H9 (cell line): ENCODE data around the gene CCDC159. TPM values are rescaled to one million over a fixed set of nuclear protein-coding genes. Genes with fewer than 3 reads are reported as not detected.

ENCODE experiments used
- DNase-seq: peaks from one replicate; pipeline ENCODE4 v3.0.0-alpha.2; 2017
- H2AFZ ChIP-seq: one replicate; pipeline ENCODE4 v1.6.1; 2013; ENCODE audit warnings: mild to moderate bottlenecking, low read length, control low read depth, moderate library complexity
- H2AK5ac ChIP-seq: 2 replicates; pipeline ENCODE4 v1.6.1; 2013; ENCODE audit warnings: low read length, control low read depth, mixed read lengths; ENCODE audit not compliant: insufficient read length
- H2BK120ac ChIP-seq: one replicate; pipeline ENCODE4 v1.6.1; 2013; ENCODE audit warnings: low read depth, mild to moderate bottlenecking, low read length, control low read depth, inconsistent platforms; ENCODE audit not compliant: poor library complexity, severe bottlenecking
- H2BK12ac ChIP-seq: 2 replicates; pipeline ENCODE4 v1.6.1; 2013; ENCODE audit warnings: low read length, control low read depth, mixed read lengths, low read depth; ENCODE audit not compliant: insufficient read length
- H2BK15ac ChIP-seq: 2 replicates; pipeline ENCODE4 v1.6.1; 2013; ENCODE audit warnings: low read depth, low read length, control low read depth
- H2BK20ac ChIP-seq: one replicate; pipeline ENCODE4 v1.6.1; 2013; ENCODE audit warnings: low read depth, mild to moderate bottlenecking, low read length, control low read depth, inconsistent platforms; ENCODE audit not compliant: poor library complexity, severe bottlenecking
- H2BK5ac ChIP-seq: 2 replicates; pipeline ENCODE4 v1.6.1; 2013; ENCODE audit warnings: low read length, control low read depth, mixed read lengths; ENCODE audit not compliant: insufficient read length
- H3K14ac ChIP-seq: 2 replicates; pipeline ENCODE4 v1.6.1; 2013; ENCODE audit warnings: low read length, control low read depth; ENCODE audit not compliant: insufficient read depth
- H3K18ac ChIP-seq: 2 replicates; pipeline ENCODE4 v1.6.1; 2013; ENCODE audit warnings: low read depth, mild to moderate bottlenecking, mixed read lengths, low read length, control low read depth; ENCODE audit not compliant: insufficient read length
- H3K23ac ChIP-seq: 2 replicates; pipeline ENCODE4 v1.6.1; 2013; ENCODE audit warnings: low read length, control low read depth, mixed read lengths, low read depth; ENCODE audit not compliant: insufficient read length
- H3K23me2 ChIP-seq: 2 replicates; pipeline ENCODE4 v1.6.1; 2013; ENCODE audit warnings: low read depth, mild to moderate bottlenecking, mixed read lengths, low read length, control low read depth; ENCODE audit not compliant: insufficient read length, poor library complexity, severe bottlenecking
- H3K27ac ChIP-seq: 2 replicates; pipeline ENCODE4 v1.5.1; 2013; ENCODE audit warnings: low read length, control low read depth, mixed read lengths, low read depth; ENCODE audit not compliant: insufficient read length
- H3K27me3 ChIP-seq: 2 replicates; pipeline ENCODE4 v1.6.1; 2013; ENCODE audit warnings: low read length, control low read depth, inconsistent platforms; ENCODE audit not compliant: insufficient read depth
- H3K4ac ChIP-seq: 2 replicates; pipeline ENCODE4 v1.6.1; 2013; ENCODE audit warnings: low read depth, mild to moderate bottlenecking, control low read depth, inconsistent platforms, low read length, moderate library complexity
- H3K4me1 ChIP-seq: 2 replicates; pipeline ENCODE4 v1.6.1; 2013; ENCODE audit warnings: low read length, control low read depth, inconsistent platforms; ENCODE audit not compliant: insufficient read depth
- H3K4me2 ChIP-seq: 2 replicates; pipeline ENCODE4 v1.6.1; 2013; ENCODE audit warnings: low read length, control low read depth, mixed read lengths; ENCODE audit not compliant: insufficient read length, insufficient read depth
- H3K56ac ChIP-seq: 2 replicates; pipeline ENCODE4 v1.6.1; 2013; ENCODE audit warnings: low read depth, mild to moderate bottlenecking, mixed read lengths, low read length, control low read depth; ENCODE audit not compliant: insufficient read length
- H3K79me1 ChIP-seq: 2 replicates; pipeline ENCODE4 v1.6.1; 2013; ENCODE audit warnings: low read depth, mild to moderate bottlenecking, moderate library complexity, low read length, control low read depth, inconsistent platforms; ENCODE audit not compliant: insufficient read depth, poor library complexity, severe bottlenecking
- H3K79me2 ChIP-seq: 2 replicates; pipeline ENCODE4 v1.6.1; 2013; ENCODE audit warnings: low read length, control low read depth, inconsistent platforms; ENCODE audit not compliant: insufficient read depth
- H3K9ac ChIP-seq: 2 replicates; pipeline ENCODE4 v1.6.1; 2013; ENCODE audit warnings: low read length, control low read depth, mixed read lengths; ENCODE audit not compliant: insufficient read length; ENCODE audit errors: extremely low read depth
- H3K9me3 ChIP-seq: one replicate; pipeline ENCODE4 v1.6.1; 2013; ENCODE audit warnings: low read depth, low read length, inconsistent platforms; ENCODE audit not compliant: control insufficient read depth
- H3T11ph ChIP-seq: one replicate; pipeline ENCODE4 v1.6.1; 2013; ENCODE audit warnings: mild to moderate bottlenecking, low read length, control low read depth, inconsistent platforms
- H4K20me1 ChIP-seq: one replicate; pipeline ENCODE4 v1.6.1; 2013; ENCODE audit not compliant: control insufficient read depth, insufficient read length, insufficient read depth
- H4K5ac ChIP-seq: 2 replicates; pipeline ENCODE4 v1.6.1; 2013; ENCODE audit warnings: low read depth, mild to moderate bottlenecking, mixed read lengths, low read length, control low read depth; ENCODE audit not compliant: insufficient read length
- H4K8ac ChIP-seq: replicated peaks from 2 replicates; pipeline ENCODE4 v1.6.1; 2013; ENCODE audit warnings: low read length, control low read depth, mixed read lengths, low read depth; ENCODE audit not compliant: insufficient read length
- H4K91ac ChIP-seq: 2 replicates; pipeline ENCODE4 v1.6.1; 2013; ENCODE audit warnings: low read depth, mild to moderate bottlenecking, moderate library complexity, mixed read lengths, low read length, control low read depth; ENCODE audit not compliant: insufficient read length
- H3K27ac Mint-ChIP-seq, 3 experiments: 2 replicates in 2 of 3; 3 replicates in 1 of 3; pipeline ENCODE4 v1.8.0; 2020 to 2021; ENCODE audit warnings: mixed read lengths in 3 of 3, mild to moderate bottlenecking in 1 of 3, moderate library complexity in 1 of 3
- H3K27me3 Mint-ChIP-seq: 2 replicates; pipeline ENCODE4 v1.8.0; 2021; ENCODE audit warnings: low read depth, mild to moderate bottlenecking, moderate library complexity, mixed read lengths
- H3K36me3 Mint-ChIP-seq, 3 experiments: 2 replicates in 2 of 3; 3 replicates in 1 of 3; pipeline ENCODE4 v1.8.0; 2020 to 2021; ENCODE audit warnings: low read depth in 3 of 3, mixed read lengths in 3 of 3; ENCODE audit not compliant: insufficient read depth in 1 of 3
- H3K4me1 Mint-ChIP-seq, 2 experiments: 2 replicates each; pipeline ENCODE4 v1.8.0; 2020; ENCODE audit warnings: mixed read lengths in 2 of 2
- H3K4me3 Mint-ChIP-seq, 2 experiments: 2 replicates in 1 of 2; 3 replicates in 1 of 2; pipeline ENCODE4 v1.8.0; 2020 to 2021; ENCODE audit warnings: mild to moderate bottlenecking in 2 of 2, mixed read lengths in 2 of 2, moderate library complexity in 1 of 2
- H3K9me3 Mint-ChIP-seq, 2 experiments: 2 replicates in 1 of 2; 3 replicates in 1 of 2; pipeline ENCODE4 v1.8.0; 2020; ENCODE audit warnings: mild to moderate bottlenecking in 2 of 2, mixed read lengths in 2 of 2, moderate library complexity in 1 of 2
- WGBS: extraction: QIAGEN DNeasy Blood & Tissue Kit; methylation state at CpG from one replicate; pipeline ENCODE4 v1.1.7; 2013; ENCODE audit warnings: missing lambda C conversion rate, low lambda C conversion rate, mixed read lengths; ENCODE audit not compliant: insufficient read length; ENCODE audit errors: extremely low coverage; 5-methylcytosine and 5-hydroxymethylcytosine counted together
- total RNA-seq: library from RNA; stranded (reverse); gene quantifications from 2 replicates; pipeline ENCODE4 v1.2.1, GENCODE V29; 2021
- TF ChIP-seq, protein P1 (sequence below): fragments of 200-600 bp; sonication (generic); conservative IDR thresholded peaks from 3 replicates; pipeline ENCODE4 v1.8.0; 2021; ENCODE audit warnings: antibody characterized with exemption, mild to moderate bottlenecking

The CCDC159 gene
- total RNA-seq, 1 experiment from 2014 or later, result 5.7 TPM

- Mint-ChIP-seq H3K4me1 (no peaks in the 10 kb centered on the region), H3K27ac (no peak overlapping the region), H3K27me3 (no peaks in the 10 kb centered on the region), H3K9me3 (no peaks in the 10 kb centered on the region; a peak in 1 of 5 replicates), H3K36me3 (peaks cover 8 to 38% (median 34%) of the 10 kb centered on the region in 3 experiments; a peak in 6 of 7 replicates), H3K4me3 (no peak overlapping the region)
- no peak overlapping the region for H2AFZ ChIP-seq
- no CpG with 5 or more reads among the region's 4 CpGs for WGBS
- H3K14ac ChIP-seq, result no peak overlapping the region
- H4K91ac ChIP-seq, result no peak overlapping the region
- no peak overlapping the region for H3K4ac ChIP-seq
- no peak overlapping the region for H2BK20ac ChIP-seq
- no peak overlapping the region for H3K4me2 ChIP-seq
- no peaks in the 10 kb centered on the region for H3K79me1 ChIP-seq
- H3T11ph ChIP-seq, result no peak overlapping the region
- no peak overlapping the region for H2BK120ac ChIP-seq
- H3K9ac ChIP-seq, result no peak overlapping the region
- no peak overlapping the region for H3K18ac ChIP-seq
- no peak overlapping the region for H3K23ac ChIP-seq
- H2AK5ac ChIP-seq, result no peak overlapping the region
- no peak overlapping the region for H2BK12ac ChIP-seq
- DNase-seq, result no peak
- H2BK15ac ChIP-seq, result no peak overlapping the region
- H3K27me3 ChIP-seq, result no peaks in the 10 kb centered on the region
- no peak overlapping the region for H4K5ac ChIP-seq
- no peak overlapping the region for H3K56ac ChIP-seq
- no peaks in the 10 kb centered on the region for H4K20me1 ChIP-seq
- H3K4me1 ChIP-seq, result no peaks in the 10 kb centered on the region
- H3K9me3 ChIP-seq, result no peaks in the 10 kb centered on the region
- no peak overlapping the region for H2BK5ac ChIP-seq
- no peaks in the 10 kb centered on the region for H3K23me2 ChIP-seq
- TF ChIP-seq, protein P1, sequence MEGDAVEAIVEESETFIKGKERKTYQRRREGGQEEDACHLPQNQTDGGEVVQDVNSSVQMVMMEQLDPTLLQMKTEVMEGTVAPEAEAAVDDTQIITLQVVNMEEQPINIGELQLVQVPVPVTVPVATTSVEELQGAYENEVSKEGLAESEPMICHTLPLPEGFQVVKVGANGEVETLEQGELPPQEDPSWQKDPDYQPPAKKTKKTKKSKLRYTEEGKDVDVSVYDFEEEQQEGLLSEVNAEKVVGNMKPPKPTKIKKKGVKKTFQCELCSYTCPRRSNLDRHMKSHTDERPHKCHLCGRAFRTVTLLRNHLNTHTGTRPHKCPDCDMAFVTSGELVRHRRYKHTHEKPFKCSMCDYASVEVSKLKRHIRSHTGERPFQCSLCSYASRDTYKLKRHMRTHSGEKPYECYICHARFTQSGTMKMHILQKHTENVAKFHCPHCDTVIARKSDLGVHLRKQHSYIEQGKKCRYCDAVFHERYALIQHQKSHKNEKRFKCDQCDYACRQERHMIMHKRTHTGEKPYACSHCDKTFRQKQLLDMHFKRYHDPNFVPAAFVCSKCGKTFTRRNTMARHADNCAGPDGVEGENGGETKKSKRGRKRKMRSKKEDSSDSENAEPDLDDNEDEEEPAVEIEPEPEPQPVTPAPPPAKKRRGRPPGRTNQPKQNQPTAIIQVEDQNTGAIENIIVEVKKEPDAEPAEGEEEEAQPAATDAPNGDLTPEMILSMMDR, result no peak
- no peaks in the 10 kb centered on the region for H3K79me2 ChIP-seq
- no peak overlapping the region for H4K8ac ChIP-seq
- H3K27ac ChIP-seq, result no peak overlapping the region
These were observed 16.2 kb upstream of the CCDC159 start for GRCh38 chr19:11330127-11330526.
